SK-N-SH treated with all-trans-retinoic acid at 6 μM for 48 hours (cell line): Measurements from ENCODE around the gene SMARCC1.

Experiments
- ATAC-seq: fragments of 200-7000 bp; cut with Tn5 transposase; 3 replicates; pipeline ENCODE4 v1.9.1; 2020; ENCODE audit warnings: mild to moderate bottlenecking, moderate library complexity
- ARNTL ChIP-seq: fragments of 450-650 bp; formaldehyde crosslinking; IDR thresholded peaks from 2 replicates; pipeline ENCODE4 v1.5.0; 2020; ENCODE audit warnings: low read depth, mild to moderate bottlenecking, moderate library complexity, borderline replicate concordance
- BACH2 ChIP-seq: fragments of 250-450 bp; sonication (Bioruptor Pico); IDR thresholded peaks from 2 replicates; pipeline ENCODE4 v1.9.0; 2021; ENCODE audit warnings: mild to moderate bottlenecking, borderline replicate concordance
- CREB5 ChIP-seq: fragments of 250-450 bp; sonication (Bioruptor Pico); IDR thresholded peaks from 2 replicates; pipeline ENCODE4 v1.5.1; 2020; ENCODE audit warnings: low read depth, mild to moderate bottlenecking, moderate library complexity
- CSDC2 ChIP-seq: fragments of 250-450 bp; sonication (Bioruptor Pico); IDR thresholded peaks from 2 replicates; pipeline ENCODE4 v1.5.0; 2020; ENCODE audit warnings: mild to moderate bottlenecking, moderate library complexity
- ESRRG ChIP-seq: fragments of 250-450 bp; sonication (Bioruptor Pico); IDR thresholded peaks from 2 replicates; pipeline ENCODE4 v1.6.1; 2021; ENCODE audit warnings: mild to moderate bottlenecking
- ISL1 ChIP-seq: fragments of 250-450 bp; sonication (Bioruptor Pico); IDR thresholded peaks from 2 replicates; pipeline ENCODE4 v2.1.2; 2022; ENCODE audit warnings: mild to moderate bottlenecking, moderate library complexity
- PATZ1 ChIP-seq: fragments of 250-450 bp; sonication (Bioruptor Pico); IDR thresholded peaks from 2 replicates; pipeline ENCODE4 v1.8.0; 2020; ENCODE audit warnings: mild to moderate bottlenecking, moderate library complexity, borderline replicate concordance
- POU6F1 ChIP-seq: fragments of 250-450 bp; sonication (Bioruptor Pico); IDR thresholded peaks from 2 replicates; pipeline ENCODE4 v1.8.0; 2021; ENCODE audit warnings: low read depth, mild to moderate bottlenecking, moderate library complexity, borderline replicate concordance
- PPARA ChIP-seq: fragments of 250-450 bp; sonication (Bioruptor Pico); IDR thresholded peaks from 2 replicates; pipeline ENCODE4 v1.5.0; 2020; ENCODE audit warnings: mild to moderate bottlenecking, borderline replicate concordance
- RARB ChIP-seq: fragments of 250-450 bp; sonication (Bioruptor Pico); IDR thresholded peaks from 2 replicates; pipeline ENCODE4 v1.8.0; 2021; ENCODE audit warnings: mild to moderate bottlenecking, moderate library complexity
- SNAI2 ChIP-seq: fragments of 250-450 bp; sonication (Bioruptor Pico); IDR thresholded peaks from 2 replicates; pipeline ENCODE4 v1.5.0; 2020; ENCODE audit warnings: mild to moderate bottlenecking, moderate library complexity
- TCF4 ChIP-seq: fragments of 250-450 bp; sonication (Bioruptor Pico); IDR thresholded peaks from 2 replicates; pipeline ENCODE4 v1.8.0; 2021; ENCODE audit warnings: mild to moderate bottlenecking, moderate library complexity, borderline replicate concordance
- TOX ChIP-seq: fragments of 250-450 bp; sonication (Bioruptor Pico); IDR thresholded peaks from 2 replicates; pipeline ENCODE4 v1.8.0; 2021; ENCODE audit warnings: mild to moderate bottlenecking, moderate library complexity, borderline replicate concordance
- TSHZ2 ChIP-seq: fragments of 250-450 bp; sonication (Bioruptor Pico); IDR thresholded peaks from 2 replicates; pipeline ENCODE4 v1.5.0; 2020; ENCODE audit warnings: mild to moderate bottlenecking, moderate library complexity
- ZC3H10 ChIP-seq: fragments of 250-450 bp; sonication (Bioruptor Pico); IDR thresholded peaks from 2 replicates; pipeline ENCODE4 v1.5.1; 2021; ENCODE audit warnings: mild to moderate bottlenecking, moderate library complexity
- ZFP3 ChIP-seq: fragments of 250-450 bp; sonication (Bioruptor Pico); IDR thresholded peaks from 2 replicates; pipeline ENCODE4 v1.5.0; 2020; ENCODE audit warnings: mild to moderate bottlenecking, moderate library complexity
- ZFP30 ChIP-seq: fragments of 450-650 bp; formaldehyde crosslinking; IDR thresholded peaks from 2 replicates; pipeline ENCODE4 v1.5.0; 2022; ENCODE audit warnings: mild to moderate bottlenecking, moderate library complexity
- ZNF565 ChIP-seq: fragments of 450-650 bp; formaldehyde crosslinking; conservative IDR thresholded peaks from 2 replicates; pipeline ENCODE4 v1.5.0; 2020; ENCODE audit warnings: low read depth, mild to moderate bottlenecking, moderate library complexity
- ZNF70 ChIP-seq: fragments of 450-650 bp; formaldehyde crosslinking; IDR thresholded peaks from 2 replicates; pipeline ENCODE4 v1.5.0; 2020; ENCODE audit warnings: mild to moderate bottlenecking, moderate library complexity
- ZNF8 ChIP-seq: fragments of 450-650 bp; formaldehyde crosslinking; IDR thresholded peaks from 2 replicates; pipeline ENCODE4 v1.5.0; 2020; ENCODE audit warnings: mild to moderate bottlenecking, moderate library complexity

SMARCC1 gene

GRCh38 chr3:47594792-47595191 is 186.9 kb downstream of the SMARCC1 start:
- no peak for TF ChIP-seq ZNF565 (CRISPR knock-in tag)
- TF ChIP-seq ZFP3 (CRISPR knock-in tag): no peak
- no peak for TF ChIP-seq ISL1 (CRISPR knock-in tag)
- TF ChIP-seq BACH2 (CRISPR knock-in tag): no peak
- no peak for TF ChIP-seq POU6F1 (CRISPR knock-in tag)
- TF ChIP-seq PATZ1 (CRISPR knock-in tag): no peak
- TF ChIP-seq ZNF70: no peak
- no peak for TF ChIP-seq TCF4 (CRISPR knock-in tag)
- TF ChIP-seq CSDC2 (CRISPR knock-in tag): no peak
- no peak for TF ChIP-seq PPARA (CRISPR knock-in tag)
- no peak for TF ChIP-seq RARB (CRISPR knock-in tag)
- TF ChIP-seq ZNF8: no peak
- no peak for TF ChIP-seq ZC3H10 (CRISPR knock-in tag)
- TF ChIP-seq, all 23 proteins: peak for 0
- ATAC-seq: no peak

GRCh38 chr3:47592066-47592795 is 189.5 kb downstream of the SMARCC1 start:
- ATAC-seq: no peak
- TF ChIP-seq CREB5: no peak
- TF ChIP-seq ARNTL (CRISPR knock-in tag): no peak
- TF ChIP-seq ZFP30: no peak
- no peak for TF ChIP-seq TCF4 (CRISPR knock-in tag)
- TF ChIP-seq SNAI2 (CRISPR knock-in tag): no peak
- no peak for TF ChIP-seq POU6F1 (CRISPR knock-in tag)
- TF ChIP-seq ZNF8: no peak

- ATAC-seq: no peak
- TF ChIP-seq TOX (CRISPR knock-in tag) (no peak), ZFP30 (no peak), ISL1 (CRISPR knock-in tag) (no peak), SNAI2 (CRISPR knock-in tag) (no peak)
Measured at GRCh38 chr3:47590216-47590615, 191.5 kb downstream of the SMARCC1 start.

- TF ChIP-seq ZNF70 (no peak), SNAI2 (CRISPR knock-in tag) (no peak), CSDC2 (CRISPR knock-in tag) (no peak), ESRRG (CRISPR knock-in tag) (no peak), PPARA (CRISPR knock-in tag) (no peak), TSHZ2 (CRISPR knock-in tag) (no peak), ZFP30 (no peak), ZNF565 (CRISPR knock-in tag) (no peak), CREB5 (no peak), TCF4 (CRISPR knock-in tag) (no peak)
- ATAC-seq: no peak
Measured at GRCh38 chr3:47588587-47588986, 193.1 kb downstream of the SMARCC1 start.
